Nucleus accumbens (tissue), 56 donors: ENCODE results near the gene FRMPD2.
"Not testable (repeated sequence)": the region's sequence is repeated elsewhere in the genome, so short reads cannot be mapped to it uniquely, and the experiment has no call there.

Experiments used
- DNase-seq, 56 donors: peaks; one replicate each; lab custom pipeline; 2025; lab: John Stamatoyannopoulos, UW

Gene FRMPD2

DNA sequence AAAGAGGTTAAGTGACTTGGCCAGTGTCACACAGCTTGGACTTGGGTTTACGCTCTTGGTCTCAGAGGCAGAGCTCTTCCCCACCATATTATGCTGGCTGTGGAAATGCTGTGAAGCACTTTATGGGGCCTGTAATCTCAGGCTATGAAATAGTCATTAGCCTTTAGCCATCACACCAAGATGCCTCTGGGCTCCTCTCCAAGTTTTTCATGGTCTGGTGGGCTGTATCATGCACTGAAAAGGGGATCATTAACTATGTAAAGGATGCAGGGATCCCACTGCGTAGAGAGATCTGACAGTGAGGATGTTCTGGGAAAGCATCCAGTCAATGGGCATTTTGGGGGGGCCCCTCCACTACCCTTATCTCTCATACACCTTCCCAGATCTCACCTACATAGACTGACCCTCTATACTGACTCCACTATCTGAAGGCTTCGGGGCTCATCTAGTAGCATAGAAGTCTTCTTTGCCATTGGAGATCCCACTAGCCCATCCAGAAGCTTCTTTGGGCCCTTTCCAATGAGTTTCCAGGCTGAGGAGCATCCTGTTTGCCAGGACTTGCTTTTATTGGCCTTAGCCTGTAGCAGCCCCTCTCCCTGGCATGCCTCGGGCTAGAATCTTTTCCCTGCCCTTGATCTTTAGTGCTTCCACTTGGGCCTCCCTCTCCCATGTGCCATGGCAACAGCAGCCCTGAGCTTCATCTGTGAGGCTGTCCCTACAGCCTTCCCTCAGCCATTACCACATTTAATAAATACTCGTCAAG, 19.6 kb downstream of the FRMPD2 start:
- DNase-seq: no peak

DNA sequence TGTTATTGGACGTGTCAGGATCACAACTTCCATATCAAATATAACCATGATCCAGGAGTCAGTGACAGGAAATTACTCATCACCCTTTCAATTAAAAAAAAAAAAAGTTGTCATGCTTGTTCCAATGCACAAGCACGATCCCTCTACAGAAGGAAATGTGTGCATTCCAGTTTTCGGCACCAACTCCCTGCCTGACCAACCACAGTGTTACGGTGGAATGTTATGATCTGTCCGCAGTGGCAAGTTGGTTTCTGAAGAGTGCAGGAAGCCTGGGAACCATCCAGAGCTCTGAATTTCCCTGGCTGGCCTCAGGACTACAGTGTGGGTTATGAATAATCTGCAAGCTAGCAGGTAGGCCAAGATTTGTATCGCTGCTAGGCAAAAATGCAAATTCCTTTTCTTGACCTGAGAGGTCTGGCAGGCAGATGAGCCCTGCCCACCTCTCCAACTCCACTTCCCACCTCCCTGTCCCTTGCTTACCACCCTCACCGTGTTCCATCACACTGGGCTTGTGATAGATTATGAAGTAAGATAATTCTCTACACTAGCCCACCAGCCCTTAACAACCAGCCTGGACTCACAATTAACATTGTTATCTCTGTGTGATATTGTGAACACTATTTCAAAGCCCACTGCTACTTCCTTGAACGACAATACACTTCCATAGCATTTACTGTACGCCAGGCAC, 20.4 kb downstream of the FRMPD2 start:
- DNase-seq: no peak

DNA sequence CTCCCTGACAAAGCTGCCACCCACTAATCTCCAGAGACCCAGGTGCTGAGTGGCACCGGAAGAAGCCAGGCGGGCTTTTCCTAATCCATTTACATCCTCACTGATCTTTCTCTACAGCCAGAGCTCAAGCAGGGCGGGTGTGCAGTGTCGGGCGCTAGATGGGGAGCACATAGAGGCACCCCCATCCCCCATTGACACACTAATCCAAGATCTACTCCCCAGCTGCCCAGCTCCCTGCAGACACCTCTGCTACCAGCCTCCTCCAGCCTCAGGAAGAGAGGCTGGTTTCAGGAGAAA, 22.2 kb downstream of the FRMPD2 start:
- DNase-seq: no peak

DNA sequence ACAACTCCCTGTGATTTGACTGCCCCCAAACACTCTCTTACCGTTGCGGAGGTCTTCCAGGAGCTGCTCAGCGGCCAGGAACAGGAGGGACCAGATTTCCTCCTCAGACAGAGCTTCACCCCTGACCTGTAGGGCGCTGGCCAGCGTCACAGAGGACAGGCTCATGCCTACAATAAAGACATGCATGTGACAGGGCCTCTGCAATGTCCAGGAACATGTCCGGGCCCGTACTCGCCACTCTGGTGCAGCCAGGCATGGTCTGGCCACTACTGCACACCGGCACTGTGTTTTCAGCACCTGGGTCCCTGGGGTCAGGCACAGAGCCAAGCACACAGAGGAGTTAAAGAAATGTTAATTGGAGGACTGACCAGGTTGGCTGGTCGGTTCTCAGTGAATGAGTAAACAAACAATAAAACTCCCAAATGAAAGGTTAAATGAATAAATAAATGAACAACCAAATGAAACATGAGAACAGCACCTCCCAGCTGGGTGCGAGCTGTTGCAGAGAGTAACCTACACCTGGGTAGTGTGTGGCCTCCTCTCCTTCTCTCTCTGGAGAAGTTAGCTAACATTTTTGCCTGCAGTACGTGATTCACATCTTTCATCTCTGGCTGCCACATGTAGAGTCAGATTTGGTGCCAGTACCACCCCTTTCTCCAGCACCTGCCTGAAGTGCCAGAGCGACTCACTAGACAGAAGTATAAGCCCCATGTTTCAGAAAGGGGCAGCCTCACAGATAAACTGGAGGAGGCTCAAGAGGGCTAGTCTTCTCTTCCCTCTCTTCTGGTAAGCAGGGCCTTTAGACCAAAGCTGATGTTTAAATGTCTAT, 22.8 kb downstream of the FRMPD2 start:
- no peak for DNase-seq

DNA sequence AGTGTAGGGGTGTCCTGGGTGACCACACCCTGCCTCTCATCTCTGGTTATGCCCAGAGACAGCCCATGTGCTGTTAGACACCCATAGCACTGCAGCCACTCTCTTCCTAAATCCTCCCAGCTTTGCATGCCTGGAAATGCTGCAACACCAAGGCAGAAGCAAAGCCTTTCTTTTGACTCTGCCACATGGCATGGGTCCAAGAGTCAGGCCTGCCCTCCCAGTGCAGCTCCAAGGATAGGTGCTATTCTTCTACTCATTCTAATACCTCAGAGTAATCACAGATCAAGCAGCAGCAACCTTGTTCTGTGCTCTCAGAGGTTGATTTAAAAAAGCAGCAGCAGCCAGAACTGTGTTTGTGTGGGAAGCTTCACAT, 23.4 kb downstream of the FRMPD2 start:
- no peak for DNase-seq

DNA sequence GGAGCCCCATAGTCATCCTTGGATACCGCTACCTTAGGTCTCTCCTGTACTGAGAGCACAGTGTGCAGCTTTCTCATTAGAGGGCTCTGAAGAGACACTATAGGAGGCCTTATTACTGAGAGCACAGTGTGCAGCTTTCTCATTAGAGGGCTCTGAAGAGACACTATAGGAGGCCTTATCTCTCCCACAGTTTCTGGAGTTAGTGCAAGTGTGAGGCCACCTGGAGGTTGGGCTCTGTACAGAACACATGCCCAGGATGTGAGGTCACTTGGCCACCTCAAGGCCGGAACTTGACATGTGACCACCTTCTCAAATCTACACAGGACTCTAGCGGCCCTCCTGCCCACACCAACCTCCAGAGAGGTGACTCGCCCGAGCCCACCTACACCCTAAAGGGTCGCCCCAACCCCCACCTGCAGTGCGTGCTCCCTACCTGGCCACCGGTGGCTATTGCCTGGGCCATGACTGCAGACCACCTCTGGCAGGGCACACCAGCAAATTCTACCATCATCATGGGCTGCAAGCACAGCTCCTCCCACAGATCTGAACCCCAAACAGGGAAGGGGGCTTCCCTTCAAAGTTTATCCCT, 24.6 kb downstream of the FRMPD2 start:
- no peak for DNase-seq

DNA sequence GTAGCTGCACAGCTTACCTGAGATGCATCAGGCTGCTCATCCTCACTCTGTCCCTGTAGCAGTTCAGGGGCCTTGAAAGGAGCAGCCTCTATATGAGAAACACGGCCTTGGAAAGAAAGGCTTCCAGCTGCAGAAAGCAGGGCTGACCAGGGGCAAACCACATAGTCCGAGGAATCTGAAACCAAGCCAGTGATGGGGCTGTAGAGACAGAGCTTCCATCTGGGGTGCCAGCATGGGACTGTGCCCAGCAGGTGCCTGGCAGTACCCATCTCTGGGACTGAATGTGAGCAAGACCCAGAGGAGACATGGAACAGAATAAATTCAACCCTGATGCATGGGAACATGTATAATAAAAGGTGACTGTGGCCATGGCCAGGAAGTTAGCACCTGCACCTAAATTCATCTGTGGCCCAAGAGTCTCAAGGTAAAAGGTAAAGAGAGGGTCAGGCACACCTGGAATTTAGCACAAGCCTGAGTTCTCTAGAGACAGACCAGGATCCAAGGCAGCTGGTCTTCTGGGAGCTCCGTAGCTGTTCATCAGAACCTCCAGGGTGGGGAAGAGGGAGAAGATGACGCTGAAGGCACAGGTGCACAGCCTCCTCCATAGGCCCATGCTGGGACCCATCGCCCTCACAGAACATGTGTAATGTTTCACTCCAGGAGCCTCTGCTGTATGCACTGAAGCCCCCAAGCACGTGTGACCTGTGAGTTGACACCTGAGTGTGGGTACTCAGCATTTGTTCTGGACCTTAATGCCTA, 25.3 kb downstream of the FRMPD2 start:
- no peak for DNase-seq

DNA sequence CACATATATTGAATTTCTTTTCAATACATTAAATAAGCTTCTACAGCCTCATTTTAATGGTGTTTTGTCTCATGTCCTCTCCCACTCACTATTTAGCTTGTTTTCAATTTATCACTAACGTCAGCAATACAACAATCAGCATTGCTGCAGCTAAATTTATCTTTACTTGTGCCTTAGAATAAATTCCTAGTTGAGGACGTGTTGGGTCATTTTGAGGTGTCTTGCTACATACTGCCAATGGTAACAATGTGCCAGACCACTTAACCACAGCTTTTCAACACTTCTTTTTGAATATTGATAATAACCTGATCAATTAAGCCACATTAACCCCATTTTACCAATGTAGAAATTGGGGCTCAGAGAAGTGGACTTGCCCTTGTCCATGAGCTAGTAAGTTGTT, 26.0 kb downstream of the FRMPD2 start:
- DNase-seq: no peak

DNA sequence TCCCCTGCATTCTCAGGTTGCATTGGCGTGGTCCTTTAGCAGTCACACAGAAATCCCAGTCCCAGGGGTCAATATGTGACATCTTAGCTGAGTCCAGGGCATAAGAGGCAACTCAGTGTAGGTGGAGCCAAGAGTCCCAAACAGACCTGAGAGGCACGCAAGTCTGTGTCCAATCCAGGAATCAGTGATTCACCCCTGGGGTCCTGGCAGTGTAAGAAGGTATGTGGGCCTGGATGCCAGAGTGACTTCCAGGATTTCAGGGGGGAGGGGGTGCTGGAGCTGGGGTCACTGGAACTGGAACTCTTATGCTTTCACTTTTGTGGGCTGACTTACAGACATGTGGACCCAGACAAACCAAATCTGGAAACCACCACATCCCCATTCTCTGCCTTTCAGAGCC, 26.8 kb downstream of the FRMPD2 start:
- no peak for DNase-seq

DNA sequence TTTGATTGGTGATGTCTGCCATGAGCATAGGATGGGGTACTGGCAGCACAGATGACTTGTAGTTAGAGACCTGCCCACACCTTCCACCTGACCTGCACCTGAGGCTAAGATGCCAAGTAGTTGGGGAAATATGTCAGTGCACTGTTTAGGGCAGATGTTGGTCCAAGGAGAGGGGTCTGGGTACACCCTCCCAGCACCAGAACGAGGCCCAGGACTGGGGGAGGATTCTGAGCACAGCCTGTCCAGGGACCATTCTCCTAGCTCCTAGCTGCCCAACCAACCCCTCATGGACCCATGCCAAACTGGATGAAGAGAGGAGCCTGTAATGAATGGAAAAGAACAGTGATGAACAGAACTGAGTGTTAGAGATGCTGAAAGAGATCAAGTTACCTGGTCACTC, 28.0 kb downstream of the FRMPD2 start:
- no peak for DNase-seq

DNA sequence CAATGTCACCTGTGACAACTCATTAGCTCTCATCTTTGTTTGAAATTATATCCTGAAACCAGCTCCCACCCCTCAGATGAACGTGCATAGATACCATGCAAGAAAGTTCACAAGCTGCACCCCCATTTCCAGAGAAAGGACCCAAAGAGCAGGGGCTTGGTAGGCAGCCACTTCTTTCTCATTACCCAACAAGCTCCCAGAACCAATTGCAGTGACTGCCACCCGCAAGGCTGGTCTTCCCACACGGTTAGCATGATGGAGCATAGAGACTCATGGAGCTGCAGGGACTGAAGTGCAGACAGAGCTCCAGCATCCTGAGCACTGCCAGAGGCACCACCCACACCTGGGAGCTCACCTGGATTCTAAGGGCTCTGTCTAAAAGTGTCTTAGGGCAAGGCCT, 28.5 kb downstream of the FRMPD2 start:
- no peak for DNase-seq

DNA sequence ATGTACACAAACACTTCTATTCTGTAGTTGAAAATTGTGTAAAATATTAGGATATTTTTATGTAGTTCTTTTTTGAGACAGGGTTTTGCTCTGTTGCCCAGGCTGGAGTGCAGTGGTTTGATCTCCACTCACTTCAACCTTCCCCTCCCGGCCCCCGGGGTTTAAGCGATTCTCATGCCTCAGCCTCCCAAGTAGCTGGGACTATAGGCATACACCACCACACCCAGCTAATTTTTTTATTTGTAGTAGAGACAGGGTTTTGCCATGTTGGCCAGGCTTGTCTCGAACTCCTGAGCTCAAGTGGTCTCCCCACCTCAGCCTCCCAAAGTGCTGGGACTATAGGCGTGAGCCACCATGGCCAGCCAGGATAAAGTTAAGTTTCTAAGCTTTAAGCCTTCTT, 30.6 kb downstream of the FRMPD2 start:
- DNase-seq: not testable (repeated sequence)

DNA sequence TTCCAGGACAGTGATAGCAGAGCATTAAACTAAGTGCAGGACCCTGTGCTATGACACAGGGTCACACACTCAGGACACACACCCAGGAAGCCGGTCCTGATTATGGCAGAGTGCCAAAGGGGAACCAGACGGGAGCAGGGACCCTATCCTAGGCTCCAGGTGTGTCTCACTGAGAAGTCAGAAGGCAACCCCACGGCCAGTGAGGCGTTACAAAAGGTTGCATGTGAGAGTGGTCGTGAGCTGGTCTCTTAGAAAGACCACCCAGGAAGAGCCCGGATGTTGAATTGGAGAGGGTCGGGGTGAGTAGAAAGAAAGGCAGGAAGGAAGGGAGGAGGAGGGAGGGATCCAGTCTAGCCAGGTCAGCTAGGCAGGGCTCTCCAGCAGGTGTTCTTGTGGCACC, 31.0 kb downstream of the FRMPD2 start:
- DNase-seq: no peak

DNA sequence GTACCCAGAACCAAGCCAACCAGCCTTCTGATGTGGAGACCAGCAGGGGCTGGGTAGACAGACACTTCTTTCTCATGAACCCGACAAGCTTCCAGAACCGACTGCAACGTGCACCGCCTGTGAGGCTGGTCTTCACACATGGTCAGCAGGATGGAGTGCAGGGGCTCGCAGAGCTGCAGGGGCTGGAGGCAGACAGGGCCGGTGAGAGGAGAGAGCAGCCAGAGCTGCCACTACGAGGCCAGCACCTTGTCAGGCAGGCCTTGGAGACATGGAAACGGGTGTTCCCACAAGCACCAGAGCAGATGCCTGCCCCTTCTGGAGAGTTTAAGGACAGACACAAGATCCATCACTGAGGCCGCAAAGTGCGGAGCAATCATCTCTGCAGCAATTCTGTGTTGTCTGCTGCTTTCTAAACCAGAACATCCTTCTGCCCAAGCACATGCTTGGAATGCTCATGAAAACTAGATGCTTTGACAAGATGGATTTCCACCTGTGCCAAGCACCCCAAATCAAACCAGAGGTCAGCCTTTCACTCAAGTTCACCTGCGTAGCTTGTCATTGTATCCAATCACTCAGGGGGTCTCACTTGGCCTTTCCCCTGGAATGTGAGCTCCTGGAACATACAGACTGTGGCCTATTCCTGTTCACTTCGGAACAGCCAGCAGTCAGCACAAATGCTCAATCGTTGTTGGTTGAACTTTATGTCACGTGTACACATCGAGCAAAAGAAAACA, 32.2 kb downstream of the FRMPD2 start:
- DNase-seq: no peak

DNA sequence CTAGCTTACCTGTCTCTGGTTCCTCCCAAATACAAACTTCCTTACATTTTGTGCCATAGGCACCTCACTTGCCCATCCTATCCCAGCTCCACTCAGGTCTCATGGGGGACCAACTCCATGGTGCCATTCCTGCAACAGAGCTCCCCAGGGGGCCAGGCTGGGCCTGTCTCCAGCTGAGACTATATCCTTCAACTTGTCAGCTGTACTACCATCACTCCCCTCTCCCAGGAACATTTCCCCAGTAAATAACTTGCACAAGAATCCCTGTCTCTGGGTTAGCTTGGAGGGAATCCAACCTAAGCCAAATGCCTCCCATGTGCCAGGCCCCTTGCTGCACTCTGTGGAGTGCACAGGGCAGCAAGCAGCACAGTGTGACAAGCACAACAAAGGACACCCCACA, 33.2 kb downstream of the FRMPD2 start:
- DNase-seq: no peak

DNA sequence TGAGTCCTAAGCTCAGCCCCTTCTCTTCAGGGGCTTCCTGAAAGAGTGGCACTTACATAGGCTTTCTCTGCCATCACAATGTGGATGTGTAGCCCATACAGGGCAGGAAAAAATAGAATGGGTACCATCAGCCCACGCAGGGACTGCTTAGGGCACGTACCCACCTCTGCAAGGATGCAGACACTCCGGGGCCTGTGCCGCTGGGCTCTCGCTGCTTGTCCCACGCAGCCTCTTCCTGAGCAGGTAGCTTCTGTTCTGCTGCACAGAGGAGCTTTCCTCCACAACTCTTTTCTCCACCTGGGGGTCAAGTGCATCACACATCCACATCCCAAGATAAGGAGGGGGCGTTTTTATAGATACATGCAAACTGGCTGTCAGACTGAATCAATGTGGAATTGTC, 34.3 kb downstream of the FRMPD2 start:
- DNase-seq: no peak

DNA sequence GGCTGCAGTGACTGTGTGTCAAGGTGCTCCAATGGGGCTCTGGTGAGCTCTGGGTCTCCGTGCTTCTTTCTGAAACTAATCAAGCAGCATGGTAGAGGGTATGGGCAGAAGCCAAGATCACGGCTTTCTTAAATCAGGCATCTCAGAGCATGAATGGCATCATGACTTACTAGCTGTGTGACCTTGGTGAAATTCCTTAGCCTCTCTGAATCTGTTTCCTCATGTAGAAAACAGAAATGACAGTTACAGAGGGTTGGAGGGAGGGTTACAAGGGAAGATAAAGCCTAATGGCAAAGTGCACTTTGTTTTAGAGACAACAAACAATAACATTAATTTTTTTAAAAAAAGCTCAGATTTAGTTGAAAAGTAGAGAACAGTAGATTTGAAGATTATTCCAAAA, 34.9 kb downstream of the FRMPD2 start:
- no peak for DNase-seq

DNA sequence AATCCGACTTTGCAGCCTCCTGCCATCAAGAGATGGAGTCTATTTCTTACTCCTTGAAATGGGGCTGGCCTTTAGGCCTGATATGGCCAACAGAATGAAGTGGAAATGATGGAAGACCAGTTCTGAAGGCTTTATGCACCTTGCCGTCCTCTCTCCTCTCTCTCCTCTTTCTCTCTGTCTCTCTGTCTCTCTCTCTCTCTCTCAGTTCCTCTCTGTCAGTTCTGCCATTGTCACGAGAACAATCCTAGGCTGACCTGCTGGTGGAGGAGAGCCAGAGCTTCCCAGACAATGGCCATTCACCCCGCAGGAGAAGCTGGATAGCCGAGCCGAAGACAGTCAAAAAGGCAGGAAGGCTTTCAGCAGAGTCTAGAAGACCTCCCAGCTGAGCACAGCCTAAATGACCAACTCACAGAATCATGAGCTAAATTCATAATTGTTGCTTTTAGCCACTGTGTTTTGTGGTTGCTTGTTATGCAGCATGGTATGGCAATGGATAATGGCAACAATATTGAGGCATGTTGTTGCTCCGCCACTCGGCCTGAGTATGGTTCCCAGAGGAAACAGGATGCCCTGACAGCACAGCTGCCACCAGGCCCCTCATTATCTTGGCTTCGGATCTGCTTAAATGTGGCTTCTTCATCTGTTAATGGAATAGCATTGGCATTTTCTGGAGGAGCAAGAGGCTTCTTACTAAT, 35.5 kb downstream of the FRMPD2 start:
- DNase-seq: peak in 6 of 56 donors; percentile 14 to 63 (median 30)
